Chondrocyte (in vitro differentiated cells): Measurements from ENCODE around the gene PARM1. TPM values are rescaled to one million over a fixed set of nuclear protein-coding genes. Genes with fewer than 3 reads are reported as not detected.

Experiments used
- DNase-seq: peaks from one replicate; pipeline ENCODE4 v3.0.0; 2021; ENCODE audit warnings: mixed read lengths, low spot score
- H3K27ac Mint-ChIP-seq: one replicate; pipeline ENCODE4 v1.8.0; 2021; ENCODE audit warnings: mild to moderate bottlenecking, moderate library complexity, mixed read lengths; ENCODE audit not compliant: unreplicated experiment
- H3K27me3 Mint-ChIP-seq: 2 replicates; pipeline ENCODE4 v1.8.0; 2021; ENCODE audit warnings: low read depth, mixed read lengths
- H3K36me3 Mint-ChIP-seq: 2 replicates; pipeline ENCODE4 v1.8.0; 2021; ENCODE audit warnings: low read depth, mixed read lengths
- H3K4me1 Mint-ChIP-seq: 2 replicates; pipeline ENCODE4 v1.8.0; 2021; ENCODE audit warnings: low read depth, mild to moderate bottlenecking, mixed read lengths
- H3K4me3 Mint-ChIP-seq: one replicate; pipeline ENCODE4 v1.8.0; 2021; ENCODE audit warnings: mild to moderate bottlenecking, moderate library complexity, mixed read lengths; ENCODE audit not compliant: unreplicated experiment
- H3K9me3 Mint-ChIP-seq: 2 replicates; pipeline ENCODE4 v1.8.0; 2021; ENCODE audit warnings: low read depth, mixed read lengths
- CTCF ChIP-seq: fragments of 200-600 bp; sonication (generic); IDR thresholded peaks from 2 replicates; pipeline ENCODE4 v1.5.0; 2021; ENCODE audit warnings: antibody characterized with exemption, mild to moderate bottlenecking, moderate library complexity
- total RNA-seq: library from RNA; stranded (reverse); gene quantifications from 3 replicates; pipeline ENCODE4 v1.2.1, GENCODE V29; 2021

The PARM1 gene
- total RNA-seq, 1 donor from 2014 or later: 0.90 TPM

- no peaks in the 10 kb centered on the region for H3K4me1 Mint-ChIP-seq
- DNase-seq: no peak
- H3K36me3 Mint-ChIP-seq: no peaks in the 10 kb centered on the region
- peaks cover 3% of the 10 kb centered on the region for H3K27me3 Mint-ChIP-seq
- H3K27ac Mint-ChIP-seq: no peak overlapping the region
- TF ChIP-seq CTCF: no peak
- H3K9me3 Mint-ChIP-seq: no peaks in the 10 kb centered on the region
- no peak overlapping the region for H3K4me3 Mint-ChIP-seq
These were observed 109.8 kb downstream of the PARM1 start for GRCh38 chr4:75042601-75043208.

GRCh38 chr4:75046226-75046625 is 113.3 kb downstream of the PARM1 start:
- peaks cover 3% of the 10 kb centered on the region for H3K27me3 Mint-ChIP-seq
- H3K4me3 Mint-ChIP-seq: no peak overlapping the region
- H3K4me1 Mint-ChIP-seq: no peaks in the 10 kb centered on the region
- no peaks in the 10 kb centered on the region for H3K9me3 Mint-ChIP-seq
- TF ChIP-seq CTCF: no peak
- H3K27ac Mint-ChIP-seq: no peak overlapping the region
- no peak for DNase-seq
- no peaks in the 10 kb centered on the region for H3K36me3 Mint-ChIP-seq

- no peak overlapping the region for H3K27ac Mint-ChIP-seq
- TF ChIP-seq CTCF: no peak
- H3K36me3 Mint-ChIP-seq: no peaks in the 10 kb centered on the region
- peaks cover 3% of the 10 kb centered on the region for H3K27me3 Mint-ChIP-seq
- H3K4me3 Mint-ChIP-seq: no peak overlapping the region
- H3K4me1 Mint-ChIP-seq: no peaks in the 10 kb centered on the region
- DNase-seq: no peak
- H3K9me3 Mint-ChIP-seq: no peaks in the 10 kb centered on the region
These were observed 113.7 kb downstream of the PARM1 start for GRCh38 chr4:75046641-75047040.

- Mint-ChIP-seq H3K4me3 (no peak overlapping the region), H3K36me3 (no peaks in the 10 kb centered on the region), H3K27me3 (peaks cover 3% of the 10 kb centered on the region), H3K4me1 (no peaks in the 10 kb centered on the region), H3K27ac (no peak overlapping the region), H3K9me3 (no peaks in the 10 kb centered on the region)
- TF ChIP-seq CTCF: peak; percentile 30
- DNase-seq: no peak
These were observed 115.4 kb downstream of the PARM1 start for GRCh38 chr4:75048208-75048879.

- H3K27me3 Mint-ChIP-seq: peaks cover 3% of the 10 kb centered on the region
- no peaks in the 10 kb centered on the region for H3K9me3 Mint-ChIP-seq
- no peaks in the 10 kb centered on the region for H3K36me3 Mint-ChIP-seq
- H3K27ac Mint-ChIP-seq: no peak overlapping the region
- TF ChIP-seq CTCF: no peak
- no peak overlapping the region for H3K4me3 Mint-ChIP-seq
- H3K4me1 Mint-ChIP-seq: no peaks in the 10 kb centered on the region
- DNase-seq: no peak
These were observed 118.5 kb downstream of the PARM1 start for GRCh38 chr4:75051431-75051830.
